ENCODE measurements around the gene TSNAX.

DNA sequence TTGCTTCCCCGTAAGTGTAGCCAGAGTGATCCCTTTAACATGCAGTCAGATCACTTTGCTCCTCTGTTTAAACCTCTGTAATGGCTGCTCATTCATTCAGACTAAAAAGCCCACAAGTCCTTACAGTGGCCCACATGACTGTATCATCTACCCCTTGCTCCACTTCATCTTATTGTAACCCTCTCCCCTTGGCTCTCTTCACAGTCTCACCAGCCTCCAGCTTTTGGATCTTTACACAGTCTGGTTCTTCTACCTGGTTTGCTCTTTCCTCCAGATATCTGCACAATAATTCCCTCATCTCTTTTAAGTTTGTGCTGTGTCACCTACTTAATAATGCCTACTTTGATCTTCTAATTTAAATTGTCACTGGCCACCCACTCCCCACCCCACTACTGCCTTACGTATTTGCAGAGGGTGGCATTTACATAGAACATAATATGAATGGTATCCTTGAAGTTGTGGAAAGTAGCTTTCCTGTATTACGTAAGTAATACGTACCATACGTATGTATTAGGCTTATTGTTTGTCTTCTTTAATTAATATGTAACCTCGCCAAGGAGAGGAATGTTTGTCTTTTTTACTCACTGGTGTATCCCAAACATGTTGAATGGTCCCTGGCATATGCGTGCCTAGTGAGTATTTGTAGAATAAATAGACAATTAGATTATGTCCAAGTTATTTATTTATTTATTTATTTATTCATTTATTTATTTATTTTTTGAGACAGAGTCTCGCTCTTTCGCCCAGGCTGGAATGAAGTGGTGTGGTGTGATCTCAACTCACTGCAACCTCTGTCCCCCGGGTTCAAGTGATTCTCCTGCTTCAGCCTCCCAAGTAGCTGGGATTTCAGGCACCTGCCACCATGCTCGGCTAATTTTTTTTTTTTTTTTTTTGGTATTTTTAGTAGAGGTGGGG is 48.6 kb downstream of the TSNAX start:
- TF ChIP-seq POLR2A (IDR thresholded peaks at IDR 0.05) = no peak
- TF ChIP-seq, protein P1, sequence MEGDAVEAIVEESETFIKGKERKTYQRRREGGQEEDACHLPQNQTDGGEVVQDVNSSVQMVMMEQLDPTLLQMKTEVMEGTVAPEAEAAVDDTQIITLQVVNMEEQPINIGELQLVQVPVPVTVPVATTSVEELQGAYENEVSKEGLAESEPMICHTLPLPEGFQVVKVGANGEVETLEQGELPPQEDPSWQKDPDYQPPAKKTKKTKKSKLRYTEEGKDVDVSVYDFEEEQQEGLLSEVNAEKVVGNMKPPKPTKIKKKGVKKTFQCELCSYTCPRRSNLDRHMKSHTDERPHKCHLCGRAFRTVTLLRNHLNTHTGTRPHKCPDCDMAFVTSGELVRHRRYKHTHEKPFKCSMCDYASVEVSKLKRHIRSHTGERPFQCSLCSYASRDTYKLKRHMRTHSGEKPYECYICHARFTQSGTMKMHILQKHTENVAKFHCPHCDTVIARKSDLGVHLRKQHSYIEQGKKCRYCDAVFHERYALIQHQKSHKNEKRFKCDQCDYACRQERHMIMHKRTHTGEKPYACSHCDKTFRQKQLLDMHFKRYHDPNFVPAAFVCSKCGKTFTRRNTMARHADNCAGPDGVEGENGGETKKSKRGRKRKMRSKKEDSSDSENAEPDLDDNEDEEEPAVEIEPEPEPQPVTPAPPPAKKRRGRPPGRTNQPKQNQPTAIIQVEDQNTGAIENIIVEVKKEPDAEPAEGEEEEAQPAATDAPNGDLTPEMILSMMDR (IDR thresholded peaks at IDR 0.05) = no peak
